NCI-H1930 (cell line): ENCODE data around the gene CAMKMT.

Experiments used
- DNase-seq, 2 experiments: peaks; one replicate each; lab custom pipeline; 2025; lab: John Stamatoyannopoulos, UW

The CAMKMT gene

DNA sequence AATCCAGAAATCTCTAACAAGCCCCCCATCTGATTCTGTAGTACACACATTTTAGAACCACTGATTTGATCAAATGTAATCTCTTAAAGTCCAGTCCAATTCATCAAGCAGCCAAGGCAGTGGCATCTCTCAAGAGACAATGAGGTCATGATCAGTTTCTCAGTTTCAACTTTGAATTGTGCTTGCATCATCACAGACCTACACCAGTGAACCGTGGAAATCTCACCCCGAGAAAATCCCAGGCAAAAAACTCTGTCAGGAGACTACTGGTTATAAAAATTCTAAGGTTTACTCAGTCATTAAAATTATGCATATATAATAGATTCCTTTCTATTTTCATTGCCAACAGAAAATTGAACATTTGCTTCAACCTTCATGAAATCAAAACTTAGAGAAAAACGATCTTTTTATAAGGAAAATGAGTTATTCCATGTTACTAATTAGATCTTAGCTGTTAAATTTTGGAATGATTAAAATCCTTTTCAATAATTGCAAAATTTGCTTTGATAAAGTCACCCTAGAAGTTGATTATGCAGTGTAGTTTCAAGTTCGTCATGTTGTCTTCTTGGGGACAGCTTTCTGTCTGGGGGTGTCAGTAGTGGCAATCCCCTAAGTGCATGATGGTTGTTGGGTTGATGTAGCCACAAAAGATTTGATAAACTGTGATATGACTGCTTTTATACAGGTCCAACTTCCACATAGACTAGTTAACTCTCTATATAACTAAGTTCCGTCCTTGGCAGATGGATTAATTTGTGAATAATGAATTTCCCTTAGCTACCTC is 235.0 kb downstream of the CAMKMT start:
- no peak for DNase-seq

DNA sequence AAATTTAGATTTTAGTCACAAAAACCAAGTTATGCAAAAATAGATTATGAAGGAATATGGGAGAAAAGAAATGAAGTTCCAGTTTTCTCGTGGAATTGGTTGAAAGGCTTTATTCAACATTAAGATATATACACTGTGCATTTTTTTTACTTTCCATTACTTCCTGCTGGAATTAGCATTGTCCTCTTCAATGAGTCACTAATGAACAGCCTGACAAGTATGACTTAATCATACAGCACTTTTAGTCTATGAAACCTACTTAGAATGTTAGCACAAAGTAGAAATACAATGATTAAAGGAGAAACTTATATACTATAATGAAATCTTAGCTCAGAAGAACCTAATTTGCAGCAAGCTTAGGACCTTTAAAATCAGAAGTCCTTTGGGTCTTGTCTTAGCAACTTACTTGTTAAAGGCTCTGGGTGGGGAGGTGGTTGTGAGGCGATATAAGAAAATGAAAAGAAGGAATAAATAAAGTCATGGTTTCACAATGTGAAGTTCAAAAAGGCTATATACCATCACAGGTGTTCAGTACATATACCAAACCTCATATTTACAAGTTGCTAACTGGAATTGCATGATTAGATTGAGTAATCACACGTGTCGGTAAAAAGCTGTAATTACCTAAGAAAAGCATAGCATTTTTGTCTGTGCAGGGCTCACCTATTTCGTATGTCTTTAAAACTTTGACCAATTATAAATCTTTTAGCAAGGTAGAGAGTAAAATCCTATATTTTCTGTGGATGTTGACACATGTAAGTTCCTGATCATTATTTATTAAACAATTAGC is 236.8 kb downstream of the CAMKMT start:
- DNase-seq: no peak

DNA sequence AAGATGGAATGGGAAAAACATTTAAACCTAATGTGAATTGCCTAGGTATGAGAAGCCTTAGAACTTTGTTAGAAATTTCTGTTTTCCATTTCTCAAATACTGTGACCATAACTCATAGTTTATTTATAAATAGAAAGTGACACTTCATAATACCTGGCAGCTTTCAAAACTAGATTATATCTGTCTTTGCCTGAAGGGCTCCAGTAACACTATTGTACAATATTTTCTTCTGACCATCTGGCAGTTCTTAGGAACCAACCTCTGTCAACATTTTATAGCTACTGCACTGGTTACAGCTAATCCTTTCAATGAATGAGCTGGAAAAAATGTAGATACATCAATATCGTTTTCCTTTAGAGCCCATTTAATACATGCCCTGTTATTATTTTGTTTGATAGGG is 237.4 kb downstream of the CAMKMT start:
- DNase-seq: no peak

DNA sequence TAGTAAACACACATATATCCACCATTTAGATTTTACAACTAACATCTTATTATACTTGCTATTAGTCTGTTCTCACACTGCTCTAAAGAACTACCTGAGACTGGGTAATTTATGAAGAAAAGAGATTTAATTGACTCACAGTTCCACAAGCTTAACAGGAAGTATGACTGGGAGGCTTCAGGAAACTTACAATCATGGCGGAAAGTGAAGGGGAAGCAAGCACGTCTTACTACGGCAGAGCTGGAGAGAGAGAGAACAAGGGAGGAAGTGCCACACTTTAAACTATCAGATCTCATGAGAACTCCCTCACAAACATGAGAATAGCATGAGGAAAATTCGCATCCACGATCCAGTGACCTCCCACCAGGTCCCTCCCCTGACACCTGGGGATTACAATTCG is 240.7 kb downstream of the CAMKMT start:
- no peak for DNase-seq

DNA sequence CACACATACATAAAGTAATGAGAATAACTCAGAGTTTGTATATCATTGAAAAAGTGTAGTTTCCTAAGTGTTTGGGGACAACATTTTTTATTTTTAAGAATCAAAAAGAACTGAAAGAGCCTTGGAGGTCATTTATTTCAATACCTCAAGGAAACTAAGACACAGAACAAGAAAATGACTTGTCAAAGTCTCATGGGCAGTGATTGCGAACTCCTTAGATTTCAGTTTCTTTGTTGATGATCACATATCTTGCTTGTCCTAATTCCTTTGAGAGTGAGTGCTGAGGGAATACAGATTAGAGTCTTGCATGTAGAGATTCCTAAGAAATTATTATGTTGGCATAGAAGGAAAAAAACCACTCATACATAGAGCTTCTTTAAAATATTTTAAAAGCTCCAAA is 243.8 kb downstream of the CAMKMT start:
- no peak for DNase-seq

DNA sequence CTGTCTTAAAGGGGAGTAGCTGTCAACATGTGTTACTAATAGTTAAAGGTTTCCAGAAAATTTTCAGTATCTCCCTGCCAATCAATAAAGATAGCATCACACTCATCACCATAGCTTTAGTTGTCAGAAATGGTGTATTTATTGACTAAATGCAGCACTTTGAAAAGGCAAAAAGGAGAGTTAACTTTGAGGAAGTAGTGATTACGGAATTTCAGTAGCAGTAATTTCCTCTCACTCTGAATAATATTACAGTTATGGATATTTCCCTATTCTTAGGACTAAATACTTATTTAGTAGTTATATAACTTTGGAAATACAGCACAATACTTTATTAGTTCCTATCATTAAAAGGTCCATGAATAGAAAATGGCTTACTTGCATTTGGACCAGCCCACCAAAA is 250.5 kb downstream of the CAMKMT start:
- DNase-seq: no peak

DNA sequence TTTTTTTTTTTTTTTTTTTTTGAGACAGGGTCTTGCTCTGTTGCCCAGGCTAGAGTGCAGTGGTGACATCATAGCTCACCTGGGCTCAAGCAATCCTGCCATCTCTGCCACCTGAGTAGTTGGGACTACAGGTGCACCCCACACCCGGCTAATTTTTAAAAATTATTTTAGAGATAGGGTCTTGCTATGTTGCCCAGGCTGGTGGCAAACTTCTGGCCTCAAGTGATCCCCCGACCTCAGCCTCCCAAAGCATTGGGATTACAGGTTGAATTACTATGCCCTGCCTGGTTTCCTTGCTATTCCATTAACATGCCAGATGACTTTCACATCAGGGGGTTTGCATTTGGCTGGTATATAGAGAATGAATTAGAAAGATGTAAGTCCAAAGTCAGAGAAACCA is 253.2 kb downstream of the CAMKMT start:
- DNase-seq: no peak

DNA sequence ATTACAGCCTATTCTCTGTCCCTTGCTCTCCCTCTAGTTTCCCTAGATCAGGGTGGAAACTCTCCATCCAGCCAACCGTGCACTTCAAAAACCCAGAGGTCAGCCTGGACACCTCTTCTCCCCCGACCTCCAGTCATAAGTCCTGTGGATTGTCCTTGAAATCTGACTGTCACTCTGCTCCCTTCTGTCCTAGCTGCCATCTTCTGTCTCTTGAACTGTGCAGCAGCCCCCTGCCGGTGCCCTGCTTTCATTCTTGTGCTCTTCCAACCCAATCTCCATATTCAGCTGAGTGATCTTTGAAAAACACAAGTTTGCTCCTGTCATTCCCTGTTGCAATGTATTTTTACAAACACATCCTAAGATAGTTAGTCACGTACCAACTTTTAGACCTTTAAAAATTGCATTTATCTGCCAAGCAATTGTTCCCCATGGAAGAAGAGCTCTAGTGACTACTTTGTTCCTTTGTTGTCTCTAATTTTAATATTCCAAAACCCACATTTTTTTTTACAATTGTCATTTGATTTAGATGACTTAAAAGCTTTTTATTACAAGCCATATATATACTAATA is 254.3 kb downstream of the CAMKMT start:
- no peak for DNase-seq

DNA sequence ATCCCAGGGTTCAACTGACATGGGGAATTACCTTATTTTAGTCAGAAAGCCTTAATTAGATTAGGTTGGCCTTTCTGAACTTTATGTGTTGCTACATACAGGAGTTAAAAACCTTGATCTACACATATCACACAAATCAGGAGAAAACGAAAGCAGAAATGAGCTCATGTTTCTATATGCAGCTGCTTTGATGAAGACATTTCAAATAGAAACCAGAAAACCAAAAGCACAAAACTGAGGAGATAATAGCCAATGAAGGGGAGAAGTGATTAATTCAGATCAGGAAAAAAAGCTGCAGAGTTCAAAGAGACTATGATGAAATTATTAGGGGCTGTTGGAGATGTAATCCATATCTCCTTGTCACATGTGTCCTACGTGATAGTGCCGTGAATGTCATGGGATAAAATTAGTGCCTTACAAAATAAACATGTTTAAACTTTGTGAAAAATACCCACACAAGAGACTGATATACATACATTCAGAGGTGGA is 255.0 kb downstream of the CAMKMT start:
- DNase-seq: no peak

DNA sequence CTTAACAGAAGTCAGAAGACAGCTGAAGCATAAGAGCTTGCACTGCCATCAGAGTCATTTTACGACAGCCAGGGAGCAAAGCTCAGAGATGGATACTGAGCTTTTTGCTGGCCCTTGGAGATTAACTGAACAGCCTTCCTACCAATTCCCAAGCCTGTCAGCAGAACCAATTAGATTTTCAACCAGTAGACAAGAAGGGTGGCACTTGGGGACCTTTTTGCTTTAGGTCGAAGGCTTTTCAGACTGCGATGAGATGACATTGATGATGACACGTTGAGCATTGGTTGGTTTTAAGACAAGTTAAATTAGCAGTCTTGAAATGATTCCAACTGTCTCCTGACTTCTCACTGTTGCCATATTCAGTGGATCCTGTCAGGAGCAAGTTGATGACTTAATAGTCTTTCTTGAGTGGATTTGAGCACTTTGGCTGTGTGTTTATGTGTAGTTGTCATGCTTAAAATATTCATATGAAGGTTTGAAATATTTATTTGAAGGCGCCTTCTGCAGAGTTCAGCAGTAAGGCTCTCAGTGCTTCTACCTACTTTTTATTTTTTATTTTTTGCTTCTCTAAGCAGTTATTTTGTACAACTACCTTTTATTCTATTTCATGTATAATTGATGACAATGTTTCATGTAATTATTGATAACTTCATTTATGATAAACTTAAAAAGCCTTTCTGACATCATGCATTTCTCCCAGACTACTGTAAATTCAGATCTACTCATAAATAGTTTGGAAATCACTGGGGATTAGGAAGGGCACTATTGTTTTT is 256.7 kb downstream of the CAMKMT start:
- no peak for DNase-seq

DNA sequence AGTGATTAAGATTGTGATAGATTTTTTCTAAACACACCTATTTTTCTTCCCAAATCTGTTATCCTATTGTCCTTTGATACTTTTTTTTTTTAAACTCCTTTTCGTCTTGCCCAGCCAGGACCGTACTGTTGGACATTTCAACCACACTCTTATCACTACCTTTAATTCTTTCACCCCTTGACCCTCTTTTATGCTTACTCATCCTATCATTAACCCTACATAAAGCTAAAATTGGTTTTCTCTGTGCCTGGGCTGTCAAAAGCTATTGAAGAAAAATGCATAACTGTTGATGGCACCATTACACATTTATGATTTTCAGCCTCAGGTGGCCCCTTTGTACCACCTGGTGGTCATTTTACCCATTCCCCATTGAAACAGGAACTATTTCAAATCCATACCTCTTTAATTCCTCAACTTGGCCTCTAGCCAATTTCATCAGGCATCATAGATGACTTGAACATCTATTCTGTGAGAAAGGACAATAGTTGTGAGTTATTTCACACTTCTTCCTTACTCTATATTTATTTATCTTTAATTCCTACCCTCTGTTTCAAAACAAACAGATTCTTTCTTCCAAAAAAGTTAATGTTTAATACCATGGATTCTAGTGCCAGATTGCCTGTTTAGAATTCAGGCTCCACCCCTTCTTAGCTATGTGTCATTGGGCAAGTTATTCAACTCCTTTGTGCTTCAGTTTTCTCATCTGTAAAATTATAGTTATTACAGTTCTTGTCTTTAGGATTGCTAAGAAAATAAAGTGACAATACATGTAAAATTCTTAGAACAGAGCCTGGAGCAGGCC is 258.6 kb downstream of the CAMKMT start:
- no peak for DNase-seq

DNA sequence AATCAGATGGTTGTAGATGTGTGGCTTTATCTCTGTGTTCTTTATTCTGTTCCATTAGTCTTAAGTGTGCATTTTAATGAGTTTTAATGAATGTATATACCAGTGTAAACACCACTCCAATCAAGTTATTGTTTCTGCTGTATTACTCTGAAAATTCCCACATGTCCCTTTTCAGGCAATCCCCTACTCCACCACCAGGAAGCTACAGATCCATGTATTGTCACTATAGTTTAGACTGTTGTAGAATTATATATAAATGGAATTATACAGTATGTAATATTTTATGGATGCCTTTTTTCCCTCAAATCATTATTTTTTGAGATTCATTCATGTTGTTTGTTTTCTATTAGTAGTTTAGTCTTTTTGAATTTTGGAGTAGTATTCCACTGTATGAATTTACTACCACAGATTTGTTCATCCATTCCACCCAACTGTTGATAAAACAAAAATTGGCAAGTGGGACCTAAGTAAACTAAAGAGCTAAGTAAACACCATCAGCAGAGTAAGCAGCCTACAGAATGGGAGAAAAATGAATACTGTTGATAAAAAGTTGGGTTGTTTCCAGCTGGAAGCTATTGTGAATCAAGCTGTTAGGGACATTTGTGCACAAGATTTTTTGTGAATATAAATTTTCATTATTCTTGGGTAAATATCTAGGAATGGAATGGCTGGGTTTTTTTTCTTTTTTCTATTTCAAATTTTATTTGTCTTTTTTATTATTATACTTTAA is 262.0 kb downstream of the CAMKMT start:
- DNase-seq: no peak

DNA sequence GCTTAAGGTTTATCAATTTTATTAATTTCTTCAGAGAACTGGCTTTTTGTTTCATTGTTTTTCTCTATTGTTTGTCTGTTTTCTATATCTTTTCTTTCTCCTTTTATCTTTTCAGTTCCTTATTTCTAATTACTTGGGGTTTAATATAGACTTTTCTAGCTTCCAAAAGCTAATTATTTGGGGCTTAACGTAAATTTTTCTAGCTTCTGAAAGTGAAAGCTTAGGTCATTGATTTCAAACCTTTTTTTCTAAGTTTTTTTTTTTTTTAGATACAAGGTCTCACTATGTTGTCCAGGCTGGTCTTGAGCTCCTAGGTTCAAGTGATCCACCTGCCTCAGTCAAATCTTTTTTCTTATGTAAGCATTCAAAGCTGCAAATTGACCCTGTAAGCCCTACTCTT is 266.6 kb downstream of the CAMKMT start:
- no peak for DNase-seq

DNA sequence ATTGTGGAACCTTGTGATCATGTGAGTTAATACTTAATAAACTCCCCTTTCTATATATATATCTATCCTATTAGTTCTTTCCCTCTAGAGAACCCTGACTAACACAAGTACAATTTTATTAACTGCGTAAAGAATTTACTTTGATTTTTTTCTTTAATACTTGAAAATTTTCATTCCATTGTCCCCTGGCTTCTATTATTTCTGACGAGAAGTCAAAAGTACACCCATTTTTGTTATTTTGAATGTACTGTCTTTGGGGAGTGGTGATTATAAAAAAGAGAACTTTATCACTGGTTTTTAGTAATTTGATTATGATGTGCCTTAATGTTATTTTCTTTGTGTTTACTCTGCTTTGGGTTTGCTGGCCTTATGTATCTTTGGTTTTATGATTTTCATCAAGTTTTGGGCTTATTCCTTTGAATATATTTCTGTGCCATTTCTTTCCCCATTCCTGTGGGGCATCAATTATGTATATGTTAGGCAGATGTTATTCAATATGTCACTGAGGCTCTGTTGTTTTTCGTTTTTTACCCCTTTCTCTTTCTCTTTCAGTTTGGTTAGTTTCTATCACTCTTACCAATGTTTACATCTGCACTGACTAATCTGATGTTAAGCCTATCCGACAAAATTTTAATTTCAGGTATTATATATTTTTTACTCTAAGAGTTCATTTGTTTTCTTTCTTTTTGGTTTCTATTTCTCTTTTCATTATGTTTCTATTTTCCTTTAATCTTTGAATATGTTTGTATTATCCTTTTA is 271.4 kb downstream of the CAMKMT start:
- DNase-seq: no peak

DNA sequence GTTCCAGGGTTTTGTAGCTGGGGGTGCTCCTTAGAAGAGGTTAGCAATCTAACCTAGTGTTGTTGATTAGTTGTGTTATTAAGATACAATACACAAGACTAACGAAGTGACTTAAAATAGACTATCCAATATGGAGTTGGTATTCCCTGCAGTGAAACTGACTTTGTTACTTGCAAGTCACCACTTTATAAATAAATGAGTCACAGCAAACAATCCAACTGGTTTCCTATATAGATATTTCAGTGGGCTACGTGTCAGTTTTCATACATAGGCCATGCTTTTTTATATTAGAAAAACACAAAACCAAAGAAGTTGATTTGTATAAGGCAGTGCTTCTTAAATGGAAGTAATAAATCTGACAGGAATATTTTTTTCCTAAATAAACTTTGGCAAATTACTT is 274.0 kb downstream of the CAMKMT start:
- DNase-seq: no peak

DNA sequence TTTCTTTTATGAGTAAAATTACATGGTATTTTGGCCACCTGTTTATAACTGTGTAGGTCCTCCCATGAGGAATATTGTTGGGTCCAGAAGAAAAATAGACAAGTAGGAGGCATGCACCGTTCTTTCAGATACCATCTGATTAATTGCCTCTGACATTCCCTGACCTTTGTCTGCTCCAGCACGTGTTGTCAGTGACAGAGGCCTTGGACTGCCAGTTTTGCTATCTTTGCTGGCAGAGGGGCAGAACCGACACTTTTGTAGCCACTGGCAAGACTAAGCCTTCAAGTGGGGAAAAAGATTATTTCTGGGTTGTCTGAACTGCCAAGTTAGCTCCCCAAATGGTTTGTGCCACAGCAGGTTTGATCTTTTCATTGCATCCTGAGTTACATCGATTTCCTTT is 276.9 kb downstream of the CAMKMT start:
- no peak for DNase-seq

DNA sequence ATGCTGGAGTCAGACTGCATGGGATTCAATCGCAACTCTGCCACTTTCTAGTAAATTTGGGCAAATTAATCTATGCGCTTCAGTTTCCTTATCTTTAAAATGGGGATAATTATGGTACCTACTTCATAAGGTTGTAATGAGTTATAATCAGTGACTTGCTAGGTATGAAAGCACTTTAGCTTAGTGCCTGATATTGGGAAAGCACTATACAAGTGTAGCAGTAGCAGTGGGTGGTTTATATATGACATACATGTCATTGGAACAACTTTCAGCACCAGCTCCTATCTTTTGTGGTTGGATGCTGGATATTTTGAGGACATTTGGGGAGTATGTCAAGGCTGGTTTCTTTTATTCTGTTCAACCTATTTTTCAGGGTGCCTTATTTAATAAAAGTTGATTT is 277.7 kb downstream of the CAMKMT start:
- DNase-seq: no peak

DNA sequence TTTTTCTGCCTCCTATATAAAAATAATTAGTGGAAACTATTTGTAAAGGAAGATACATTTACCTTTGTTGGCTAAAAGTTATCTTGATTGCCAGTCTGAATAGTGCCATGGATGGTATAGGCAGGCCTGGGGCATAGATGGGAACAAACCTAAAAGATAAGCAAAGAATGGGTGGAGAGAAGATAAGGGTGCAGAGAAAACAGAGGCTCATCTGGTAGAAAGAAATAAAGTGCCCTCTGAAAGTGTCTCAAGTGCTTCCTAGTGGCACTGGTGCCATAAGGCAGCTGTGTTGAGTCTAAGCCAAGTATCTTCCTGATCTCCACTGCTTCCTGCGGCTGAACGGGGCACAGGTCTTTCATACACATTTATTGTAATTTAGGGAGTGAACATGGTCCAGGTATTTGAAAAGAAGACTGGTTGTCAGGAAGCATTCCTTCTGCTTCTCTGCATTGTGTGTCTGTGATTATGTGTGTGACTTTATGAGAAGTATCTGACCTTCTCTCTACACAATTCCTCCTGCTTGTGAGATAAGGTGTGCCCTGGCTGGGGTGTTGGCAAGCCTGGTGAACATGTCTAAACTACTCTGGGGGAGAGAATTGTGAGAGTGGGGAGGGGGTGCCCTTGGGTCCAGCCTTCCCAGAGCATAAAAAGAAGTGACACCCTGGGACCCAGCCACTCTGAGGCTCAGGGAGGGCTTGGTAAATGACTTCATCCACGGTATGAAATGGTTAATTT is 280.5 kb downstream of the CAMKMT start:
- DNase-seq: no peak

DNA sequence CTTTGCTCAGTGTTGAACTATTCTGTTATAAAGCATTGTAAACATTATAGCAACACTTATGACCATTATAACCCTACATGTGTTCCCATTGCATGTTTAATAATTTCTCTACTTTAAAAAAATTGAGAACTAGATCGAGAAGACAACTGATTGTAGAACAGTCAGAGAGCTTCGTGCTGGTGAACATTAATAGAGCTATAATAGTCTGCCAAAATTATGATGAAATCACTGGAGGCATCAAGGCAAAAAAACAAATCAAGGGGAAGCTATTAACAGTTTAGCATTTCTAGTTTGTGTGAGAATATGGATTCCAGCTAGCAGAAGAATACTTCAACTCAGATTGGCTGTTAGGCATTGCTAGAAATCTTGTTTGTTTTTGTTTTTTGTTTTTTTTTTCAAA is 284.2 kb downstream of the CAMKMT start:
- no peak for DNase-seq
